Urinary bladder (tissue), 2 donors: Measurements from ENCODE around the gene SLC26A9. TPM values are rescaled to one million over a fixed set of nuclear protein-coding genes. Genes with fewer than 3 reads are reported as not detected.

Experiments used
- polyA plus RNA-seq: library from polyadenylated mRNA; stranded (reverse); fragments of 200-250 nt; gene quantifications from one replicate; pipeline ENCODE4 v1.2.3, GENCODE V29; 2013
- total RNA-seq: library from RNA; depleted of rRNA; stranded (reverse); fragments of >200 nt; gene quantifications from one replicate; pipeline ENCODE4 v1.2.3, GENCODE V29; 2014
- donor health status: healthy.

The SLC26A9 gene
- total and polyA plus RNA-seq, 2 donors: not detected

Other genes starting within 250 kb of the SLC26A9 start
- gene NUCKS1, start 193.3 kb downstream of the SLC26A9 start, total RNA-seq: 287 TPM
- gene NUCKS1, start 193.3 kb downstream of the SLC26A9 start, polyA plus RNA-seq: 79.9 TPM
- 5.1 TPM for gene RAB29, start 168.0 kb downstream of the SLC26A9 start, total RNA-seq
- 24.1 TPM for gene RAB29, start 168.0 kb downstream of the SLC26A9 start, polyA plus RNA-seq
- 11.5 TPM for gene SLC41A1, start 130.3 kb downstream of the SLC26A9 start, total RNA-seq
- 24.1 TPM for gene SLC41A1, start 130.3 kb downstream of the SLC26A9 start, polyA plus RNA-seq
- gene PM20D1, start 93.3 kb downstream of the SLC26A9 start, total RNA-seq: 1.6 TPM
- gene PM20D1, start 93.3 kb downstream of the SLC26A9 start, polyA plus RNA-seq: 2.0 TPM
- gene RAB7B, start 59.9 kb upstream of the SLC26A9 start, total RNA-seq: 11.5 TPM
- gene RAB7B, start 59.9 kb upstream of the SLC26A9 start, polyA plus RNA-seq: 4.6 TPM
- gene CTSE, start 80.4 kb upstream of the SLC26A9 start, total RNA-seq: 0.26 TPM
- 0.72 TPM for gene CTSE, start 80.4 kb upstream of the SLC26A9 start, polyA plus RNA-seq
- gene RHEX, start 109.7 kb upstream of the SLC26A9 start, total RNA-seq: 12.5 TPM
- gene RHEX, start 109.7 kb upstream of the SLC26A9 start, polyA plus RNA-seq: 8.5 TPM
- gene AVPR1B, start 173.9 kb upstream of the SLC26A9 start, total RNA-seq: not detected
- gene AVPR1B, start 173.9 kb upstream of the SLC26A9 start, polyA plus RNA-seq: not detected